ENCODE data around the gene PDE4D. TPM values are rescaled to one million over a fixed set of nuclear protein-coding genes. Genes with fewer than 3 reads are reported as not detected.

PDE4D gene
- polyA plus RNA-seq, 1 donor = 40.4 TPM

GRCh38 chr5:59287361-59287760 is 606.2 kb downstream of the PDE4D start:
- no peak for DNase-seq (ENCODE audit: low read depth)

DNA sequence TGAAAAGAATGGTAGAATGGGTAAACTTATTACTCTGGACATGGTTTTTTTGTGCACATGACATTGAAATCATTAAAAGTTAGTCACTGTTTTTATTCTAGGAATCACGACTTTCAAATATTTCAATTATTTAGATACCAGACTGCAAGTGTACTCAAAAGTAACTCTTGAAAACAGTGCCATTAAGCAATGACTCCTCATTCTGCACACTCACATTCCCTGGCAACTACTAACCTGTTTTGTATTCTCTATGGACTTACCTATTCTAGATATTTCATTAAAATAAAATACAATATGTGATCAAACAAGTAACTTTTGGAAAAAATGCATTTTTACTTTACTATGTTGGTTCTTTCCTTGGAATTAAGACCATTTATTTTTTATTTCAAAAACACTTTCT is 607.0 kb downstream of the PDE4D start:
- DNase-seq (ENCODE audit: low read depth) = no peak

DNA sequence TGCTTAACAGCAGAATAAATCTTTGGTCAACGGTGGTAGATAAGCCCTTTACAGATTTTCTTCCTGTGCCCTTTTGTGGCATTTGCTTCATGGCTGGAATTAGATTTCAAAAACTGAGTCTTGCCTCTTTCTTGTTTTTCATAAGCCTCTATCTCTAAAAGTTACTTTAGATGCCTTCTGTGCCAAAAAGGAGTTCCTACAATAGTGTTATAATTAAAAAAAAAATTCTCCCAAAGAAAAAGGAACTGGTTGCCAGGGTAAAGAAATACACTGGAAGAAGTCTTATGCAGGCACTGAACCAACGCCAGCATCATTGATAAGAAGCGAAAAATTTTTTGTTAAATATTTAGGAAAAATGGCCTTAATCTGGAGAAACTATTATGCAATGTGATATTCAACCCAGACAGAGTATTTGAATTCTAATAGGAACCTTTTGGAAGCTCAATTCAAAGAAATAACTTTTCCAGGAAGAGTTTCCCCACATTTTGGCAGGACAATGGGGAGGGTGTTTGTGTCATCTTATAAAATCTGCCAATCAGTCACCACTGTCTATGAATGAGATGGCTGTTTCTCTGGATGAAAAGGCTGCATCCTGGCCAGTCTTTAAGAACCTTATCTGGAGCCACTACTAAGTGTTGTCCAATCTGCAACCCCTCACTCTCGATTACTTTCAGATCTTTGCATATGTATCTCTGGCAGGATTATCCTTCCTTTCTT is 608.1 kb downstream of the PDE4D start:
- DNase-seq (ENCODE audit: low read depth) = no peak

GRCh38 chr5:59282726-59283125 is 610.8 kb downstream of the PDE4D start:
- DNase-seq (ENCODE audit: low read depth) = no peak

- DNase-seq (ENCODE audit: low read depth) = no peak
These were observed 613.5 kb downstream of the PDE4D start for GRCh38 chr5:59279979-59280378.

GRCh38 chr5:59276917-59277372 is 616.6 kb downstream of the PDE4D start:
- DNase-seq (ENCODE audit: low read depth) = no peak

GRCh38 chr5:59276325-59276675 is 617.2 kb downstream of the PDE4D start:
- no peak for DNase-seq (ENCODE audit: low read depth)

DNA sequence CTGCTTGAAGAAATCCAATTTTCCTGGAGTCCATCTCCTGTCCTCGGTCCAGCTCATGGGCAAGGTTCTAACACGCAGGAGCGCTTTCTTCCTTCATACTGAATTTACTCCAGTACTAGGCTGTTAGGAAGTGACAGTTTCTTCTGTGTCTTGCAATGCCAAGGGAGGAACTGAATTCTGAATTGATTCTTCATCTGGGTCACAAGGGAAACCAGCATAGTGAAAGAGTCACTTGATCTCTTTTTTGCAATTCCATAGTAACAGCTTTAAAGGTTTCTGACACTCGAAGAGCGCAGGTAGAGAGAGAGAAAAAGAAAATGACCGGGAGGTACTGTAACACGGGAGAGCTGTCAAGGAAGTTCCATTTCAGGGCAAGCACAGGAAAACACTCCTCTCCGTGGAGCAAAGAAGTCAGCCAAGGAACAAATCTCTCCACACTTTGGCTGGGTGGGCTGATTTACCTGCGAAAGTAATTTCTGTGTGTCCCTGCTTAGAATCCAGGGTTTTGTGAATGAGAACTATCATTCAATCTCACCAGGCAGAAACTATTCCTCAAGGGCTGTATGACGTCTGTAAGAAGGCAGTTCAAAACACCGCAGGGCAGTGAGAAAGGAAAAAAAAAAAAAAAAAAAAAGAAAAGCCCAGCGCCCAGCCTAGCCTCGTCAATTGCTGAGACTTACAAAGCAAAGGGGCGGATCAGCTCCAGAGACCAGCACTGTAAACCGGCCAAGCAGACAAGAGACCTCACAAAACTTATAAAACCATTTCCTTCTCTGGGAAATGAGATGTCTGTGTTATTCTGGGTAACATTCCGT is 617.8 kb downstream of the PDE4D start:
- no peak for DNase-seq (ENCODE audit: low read depth)

DNA sequence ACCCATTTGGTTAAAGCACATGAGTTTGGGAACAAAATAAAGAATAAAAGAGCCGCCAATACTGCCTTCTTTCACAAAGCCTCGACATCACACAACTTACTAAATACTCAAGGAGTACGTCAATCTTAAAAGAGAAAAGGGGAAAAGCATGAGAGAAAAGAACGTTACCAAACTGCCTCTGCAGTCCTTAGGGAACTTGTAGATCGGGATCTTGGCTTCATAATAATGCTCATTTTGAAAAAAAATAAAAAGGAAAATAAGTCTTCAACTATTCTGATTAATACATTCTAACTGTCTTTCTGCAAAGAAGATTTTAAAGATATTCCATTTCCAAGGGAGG is 618.4 kb downstream of the PDE4D start:
- DNase-seq (ENCODE audit: low read depth) = no peak

- DNase-seq (ENCODE audit: low read depth) = no peak
These were observed 619.4 kb downstream of the PDE4D start for GRCh38 chr5:59274106-59274636.

- DNase-seq (ENCODE audit: low read depth) = no peak
These were observed 620.6 kb downstream of the PDE4D start for GRCh38 chr5:59272809-59273427.

DNA sequence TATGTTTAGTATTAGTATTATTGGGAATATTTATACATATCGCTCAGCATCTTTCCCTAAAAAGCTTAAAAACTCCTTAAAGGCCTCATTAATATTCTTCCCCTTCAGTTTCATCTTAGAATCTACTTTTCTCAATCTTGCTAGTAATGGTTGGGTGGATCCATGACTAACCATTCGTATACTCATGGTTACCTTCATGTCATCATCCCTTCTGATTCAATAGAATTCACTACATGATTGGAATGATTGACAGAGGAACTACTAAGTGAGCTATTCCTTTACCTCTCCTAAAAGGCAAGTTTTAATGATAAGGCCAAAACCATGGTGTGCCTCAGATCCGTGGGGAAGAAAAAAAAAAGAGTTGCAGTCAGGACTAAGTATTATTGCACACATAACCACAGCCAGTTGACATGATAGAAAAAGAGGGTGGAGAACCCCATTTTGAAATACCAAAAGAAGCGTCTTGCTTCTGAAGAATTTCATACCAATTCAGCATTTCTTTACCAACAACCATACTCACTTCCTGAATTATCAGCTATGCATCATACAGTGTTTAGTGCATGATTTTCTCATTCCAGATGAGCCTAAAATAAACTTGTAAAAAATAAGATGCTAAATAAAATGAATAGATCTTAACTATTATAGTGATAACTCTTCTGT is 624.6 kb downstream of the PDE4D start:
- DNase-seq (ENCODE audit: low read depth) = no peak

- DNase-seq (ENCODE audit: low read depth) = no peak
These were observed 626.5 kb downstream of the PDE4D start for GRCh38 chr5:59267033-59267432.

GRCh38 chr5:59266410-59266809 is 627.1 kb downstream of the PDE4D start:
- DNase-seq (ENCODE audit: low read depth) = no peak

DNA sequence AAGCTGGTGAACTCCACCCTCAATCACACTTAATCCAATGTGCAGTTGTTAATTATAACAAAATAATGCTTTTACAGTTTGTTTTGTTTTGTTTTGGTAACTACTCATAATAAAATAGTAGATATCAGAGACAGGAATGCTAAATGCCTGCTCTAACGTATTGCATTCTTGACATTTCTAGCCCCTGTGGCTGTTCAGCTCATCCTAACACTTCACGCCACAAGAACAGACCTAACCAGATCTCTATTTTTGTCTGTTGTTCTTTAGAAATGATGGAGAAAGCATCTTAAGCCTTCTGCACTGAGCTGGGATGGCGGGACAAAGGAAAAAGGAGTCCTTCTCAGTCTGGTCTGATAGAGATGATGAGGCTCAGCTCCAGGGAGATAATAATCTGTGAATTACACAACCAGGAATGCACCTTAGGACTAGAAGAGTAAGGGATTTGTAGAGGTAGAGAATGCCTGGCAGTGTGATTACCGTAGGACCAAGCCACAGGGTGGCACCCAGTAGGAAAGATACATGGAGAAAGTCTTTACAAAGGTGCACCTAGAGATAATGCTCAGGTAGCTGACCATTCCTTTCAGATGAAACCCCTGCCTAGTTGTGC is 628.8 kb downstream of the PDE4D start:
- no peak for DNase-seq (ENCODE audit: low read depth)

- DNase-seq (ENCODE audit: low read depth) = no peak
These were observed 629.5 kb downstream of the PDE4D start for GRCh38 chr5:59264013-59264412.

DNA sequence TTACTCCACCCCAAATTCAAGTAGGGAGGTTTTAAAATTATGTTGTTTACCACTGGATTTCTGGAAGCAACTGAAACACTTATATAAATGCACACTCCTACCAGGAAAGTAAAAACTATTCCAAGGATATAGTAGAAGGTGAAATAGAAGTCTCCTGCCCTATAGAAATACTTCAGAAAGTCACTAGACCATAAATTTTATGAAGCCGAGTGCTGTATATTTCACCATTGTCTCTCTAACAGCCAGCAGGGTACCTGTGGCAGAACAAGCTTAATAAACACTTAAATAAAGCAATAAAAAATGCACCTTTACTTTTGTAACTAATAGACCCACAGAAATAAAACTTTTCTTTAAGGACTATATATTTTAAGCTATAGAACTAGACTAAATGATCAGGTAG is 631.6 kb downstream of the PDE4D start:
- no peak for DNase-seq (ENCODE audit: low read depth)

GRCh38 chr5:59260973-59261372 is 632.6 kb downstream of the PDE4D start:
- DNase-seq (ENCODE audit: low read depth) = no peak

- no peak for DNase-seq (ENCODE audit: low read depth)
These were observed 633.3 kb downstream of the PDE4D start for GRCh38 chr5:59260200-59260599.

- no peak for DNase-seq (ENCODE audit: low read depth)
These were observed 634.3 kb downstream of the PDE4D start for GRCh38 chr5:59259237-59259636.

GRCh38 chr5:59257488-59258400 is 635.8 kb downstream of the PDE4D start:
- no peak for DNase-seq (ENCODE audit: low read depth)

All from forelimb muscle (tissue), 1 donor.